ENCODE measurements around the gene P2RY14. TPM values are rescaled to one million over a fixed set of nuclear protein-coding genes. Genes with fewer than 3 reads are reported as not detected.

The P2RY14 gene
- total and polyA plus RNA-seq, 4 donors: 2.1 to 11.0 (median 2.5) TPM

GRCh38 chr3:151268267-151269235 is 9.8 kb downstream of the P2RY14 start:
- whole genome bisulfite sequencing, 2 donors: 76 to 84% methylated on average over 11 of the region's 11 CpGs
- Histone ChIP-seq H3K27me3 (ENCODE audit: control insufficient read depth in 3 of 3, insufficient read depth in 3 of 3, low read length in 2 of 3) (no peaks in the 10 kb centered on the region), H3K36me3 (ENCODE audit: control insufficient read depth in 4 of 4, insufficient read depth in 4 of 4, low read length in 4 of 4) (no peaks in the 10 kb centered on the region), H3K4me3 (no peak overlapping the region), H3K9me3 (ENCODE audit: control insufficient read depth in 4 of 4, insufficient read depth in 3 of 4, low read length in 3 of 4) (no peaks in the 10 kb centered on the region), H3K27ac (ENCODE audit: low read depth in 1 of 2, low read length in 1 of 2) (no peak overlapping the region), H3K4me1 (ENCODE audit: control insufficient read depth in 5 of 5, insufficient read depth in 5 of 5, low read length in 5 of 5) (peaks cover 0 to 29% (median 0%) of the 10 kb centered on the region in 5 donors), H3K9ac (ENCODE audit: insufficient read depth in 1 of 2, low read length in 2 of 2) (no peak overlapping the region)
- ATAC-seq (ENCODE audit: insufficient read depth, low FRiP score) (no peak), DNase-seq (no peak)
- no peak for TF ChIP-seq CTCF (IDR thresholded peaks at IDR 0.05; ENCODE audit: control extremely low read depth, extremely low read depth)

- no peaks in the 10 kb centered on the region for H3K36me3 ChIP-seq (ENCODE audit: control insufficient read depth in 4 of 4, insufficient read depth in 4 of 4, low read length in 4 of 4)
- no peaks in the 10 kb centered on the region for H3K27me3 ChIP-seq (ENCODE audit: control insufficient read depth in 3 of 3, insufficient read depth in 3 of 3, low read length in 2 of 3)
- H3K4me3 ChIP-seq: no peak overlapping the region
- peaks cover 0 to 36% (median 0%) of the 10 kb centered on the region in 5 donors for H3K4me1 ChIP-seq (ENCODE audit: control insufficient read depth in 5 of 5, insufficient read depth in 5 of 5, low read length in 5 of 5)
- WGBS, 2 donors: 69 to 93% methylated on average over 1 of the region's 1 CpG
- no peak for TF ChIP-seq CTCF (IDR thresholded peaks at IDR 0.05; ENCODE audit: control extremely low read depth, extremely low read depth)
- H3K27ac ChIP-seq (ENCODE audit: low read depth in 1 of 2, low read length in 1 of 2): no peak overlapping the region
- no peaks in the 10 kb centered on the region for H3K9me3 ChIP-seq (ENCODE audit: control insufficient read depth in 4 of 4, insufficient read depth in 3 of 4, low read length in 3 of 4)
- ATAC-seq (ENCODE audit: insufficient read depth, low FRiP score) (no peak), DNase-seq (peak in 2 of 3 donors; percentile 58 to 64)
- no peak overlapping the region for H3K9ac ChIP-seq (ENCODE audit: insufficient read depth in 1 of 2, low read length in 2 of 2)
These were observed 11.3 kb downstream of the P2RY14 start for GRCh38 chr3:151267066-151267465.

GRCh38 chr3:151265866-151266265 is 12.5 kb downstream of the P2RY14 start:
- Histone ChIP-seq H3K27ac (ENCODE audit: low read depth in 1 of 2, low read length in 1 of 2) (no peak overlapping the region), H3K9me3 (ENCODE audit: control insufficient read depth in 4 of 4, insufficient read depth in 3 of 4, low read length in 3 of 4) (no peaks in the 10 kb centered on the region), H3K27me3 (ENCODE audit: control insufficient read depth in 3 of 3, insufficient read depth in 3 of 3, low read length in 2 of 3) (no peaks in the 10 kb centered on the region), H3K4me1 (ENCODE audit: control insufficient read depth in 5 of 5, insufficient read depth in 5 of 5, low read length in 5 of 5) (peaks cover 0 to 36% (median 0%) of the 10 kb centered on the region in 5 donors), H3K9ac (ENCODE audit: insufficient read depth in 1 of 2, low read length in 2 of 2) (no peak overlapping the region), H3K36me3 (ENCODE audit: control insufficient read depth in 4 of 4, insufficient read depth in 4 of 4, low read length in 4 of 4) (no peaks in the 10 kb centered on the region), H3K4me3 (no peak overlapping the region)
- 56 to 73% methylated on average over 5 of the region's 5 CpGs for WGBS, 2 donors
- ATAC-seq (ENCODE audit: insufficient read depth, low FRiP score): peak; percentile 81
- DNase-seq: peak in 2 of 3 donors; percentile 30 to 55
- TF ChIP-seq CTCF (IDR thresholded peaks at IDR 0.05; ENCODE audit: control extremely low read depth, extremely low read depth): no peak
